GM21515 (cell line): Measurements from ENCODE around the gene FLVCR2.

Experiments used
- ATAC-seq: cut with Tn5 transposase; IDR thresholded peaks from one replicate; pipeline ENCODE4 v1.9.1; 2021; ENCODE audit not compliant: unreplicated experiment

Gene FLVCR2

GRCh38 chr14:75626863-75627262, 48.4 kb downstream of the FLVCR2 start:
- no peak for ATAC-seq

GRCh38 chr14:75627406-75627805, 49.0 kb downstream of the FLVCR2 start:
- no peak for ATAC-seq

- ATAC-seq: no peak
These were observed 50.4 kb downstream of the FLVCR2 start for GRCh38 chr14:75628816-75629215.

- no peak for ATAC-seq
These were observed 52.5 kb downstream of the FLVCR2 start for GRCh38 chr14:75630695-75631452.

GRCh38 chr14:75631453-75631831, 53.0 kb downstream of the FLVCR2 start:
- no peak for ATAC-seq

GRCh38 chr14:75634848-75635247, 56.4 kb downstream of the FLVCR2 start:
- ATAC-seq: no peak

GRCh38 chr14:75636100-75636692, 57.8 kb downstream of the FLVCR2 start:
- no peak for ATAC-seq

- ATAC-seq: no peak
These were observed 62.5 kb downstream of the FLVCR2 start for GRCh38 chr14:75640876-75641275.

- no peak for ATAC-seq
These were observed 65.6 kb downstream of the FLVCR2 start for GRCh38 chr14:75643985-75644384.

- ATAC-seq: no peak
These were observed 66.6 kb downstream of the FLVCR2 start for GRCh38 chr14:75645056-75645455.

GRCh38 chr14:75646762-75647161, 68.3 kb downstream of the FLVCR2 start:
- no peak for ATAC-seq

- no peak for ATAC-seq
These were observed 69.2 kb downstream of the FLVCR2 start for GRCh38 chr14:75647640-75648039.

- no peak for ATAC-seq
These were observed 69.8 kb downstream of the FLVCR2 start for GRCh38 chr14:75648066-75648838.

- no peak for ATAC-seq
These were observed 70.9 kb downstream of the FLVCR2 start for GRCh38 chr14:75649337-75649736.

- no peak for ATAC-seq
These were observed 71.4 kb downstream of the FLVCR2 start for GRCh38 chr14:75649773-75650172.

GRCh38 chr14:75650253-75651058, 72.0 kb downstream of the FLVCR2 start:
- ATAC-seq: no peak

- ATAC-seq: no peak
These were observed 75.1 kb downstream of the FLVCR2 start for GRCh38 chr14:75653563-75653962.

GRCh38 chr14:75654127-75654732, 75.8 kb downstream of the FLVCR2 start:
- no peak for ATAC-seq

- no peak for ATAC-seq
These were observed 76.8 kb downstream of the FLVCR2 start for GRCh38 chr14:75655235-75655634.

GRCh38 chr14:75657331-75657730, 78.9 kb downstream of the FLVCR2 start:
- ATAC-seq: no peak

GRCh38 chr14:75658957-75659356, 80.5 kb downstream of the FLVCR2 start:
- no peak for ATAC-seq
